Measurements from ENCODE around the gene DEXI.

GRCh38 chr16:10987361-10988163, 45.3 kb upstream of the DEXI start:
- no peak for TF ChIP-seq CREB5 (CRISPR knock-in tag; IDR thresholded peaks at IDR 0.05; ENCODE audit: low read depth)
- no peak for TF ChIP-seq ZNF565 (CRISPR knock-in tag; conservative IDR thresholded peaks at IDR 0.05; ENCODE audit: low read depth)
- TF ChIP-seq TCF4 (CRISPR knock-in tag; IDR thresholded peaks at IDR 0.05; ENCODE audit: borderline replicate concordance), result no peak
- no peak for TF ChIP-seq SNAI2 (CRISPR knock-in tag; IDR thresholded peaks at IDR 0.05)
- TF ChIP-seq PPARA (CRISPR knock-in tag; IDR thresholded peaks at IDR 0.05; ENCODE audit: borderline replicate concordance), result no peak
- TF ChIP-seq GLIS3 (CRISPR knock-in tag; IDR thresholded peaks at IDR 0.05), result no peak
- no peak for TF ChIP-seq ZFP30 (CRISPR knock-in tag; IDR thresholded peaks at IDR 0.05)
- TF ChIP-seq CSDC2 (CRISPR knock-in tag; IDR thresholded peaks at IDR 0.05), result no peak
- no peak for TF ChIP-seq ZNF70 (CRISPR knock-in tag; IDR thresholded peaks at IDR 0.05)
- no peak for TF ChIP-seq ZNF8 (CRISPR knock-in tag; IDR thresholded peaks at IDR 0.05)
- TF ChIP-seq TOX (CRISPR knock-in tag; IDR thresholded peaks at IDR 0.05; ENCODE audit: borderline replicate concordance), result no peak
- no peak for TF ChIP-seq ESRRG (CRISPR knock-in tag; IDR thresholded peaks at IDR 0.05)

Measured in SK-N-SH treated with all-trans-retinoic acid at 6 μM for 48 hours (cell line).